HepG2 (cell line): ENCODE measurements around the gene STAG3. TPM values are rescaled to one million over a fixed set of nuclear protein-coding genes. Genes with fewer than 3 reads are reported as not detected.
A peak's percentile ranks its signal among the peaks of the same experiment; 100 is the strongest.

ENCODE experiments used
- ATAC-seq: fragments of 200-7000 bp; cut with Tn5 transposase; 3 replicates; pipeline ENCODE4 v1.9.1; 2020; ENCODE audit warnings: mild to moderate bottlenecking, moderate library complexity
- BruUV-seq: library from RNA; stranded (reverse); fragments of 400-500 nt; replicated peaks from 2 replicates; lab custom pipeline; 2021; lab: Mats Ljungman, UMichigan
- CTCF ChIA-PET: fragments of 300-600 bp; formaldehyde crosslinking; extraction: SDS; loops from one replicate; lab custom pipeline; 2021; ENCODE audit warnings: low total read pairs, inconsistent platforms, low intra/inter-chr PET ratio; lab: Yijun Ruan, JAX
- POLR2A ChIA-PET: fragments of 350-600 bp; sonication (Branson Sonifier 250); formaldehyde crosslinking; loops from one replicate; lab custom pipeline; 2020; ENCODE audit warnings: antibody characterized with exemption, inconsistent platforms; lab: Yijun Ruan, JAX
- DNase-seq: peaks from one replicate; pipeline ENCODE4 v3.0.0-alpha.2; 2015; ENCODE audit warnings: low spot score
- FAIRE-seq: peaks from 3 replicates; lab custom pipeline; 2011; peaks lifted over from hg19 to GRCh38; lab: Jason Lieb, UNC
- H2AFZ ChIP-seq: one replicate; pipeline ENCODE4 v1.6.1; 2011; ENCODE audit warnings: low read length, inconsistent platforms
- H3K27ac ChIP-seq: fragments of 300-600 bp; 3 replicates; pipeline ENCODE4 v1.8.0; 2011; ENCODE audit warnings: mixed run types, mild to moderate bottlenecking, mixed read lengths, low read length, inconsistent platforms; ENCODE audit not compliant: insufficient read depth; ENCODE audit errors: extremely low read length
- H3K27me3 ChIP-seq, 2 experiments: fragments of 200-600 bp in 1 of 2; 2 replicates in 1 of 2; 3 replicates in 1 of 2; pipeline versions ENCODE4 v1.6.0 to v1.8.0; 2011; ENCODE audit warnings: low read length in 2 of 2, mild to moderate bottlenecking in 2 of 2, moderate library complexity in 2 of 2, inconsistent platforms in 1 of 2; ENCODE audit not compliant: insufficient read depth in 2 of 2, control insufficient read depth in 1 of 2
- H3K36me3 ChIP-seq, 2 experiments: fragments of 200-600 bp in 1 of 2; replicated peaks in 1 of 2; 2 replicates in 1 of 2; 3 replicates in 1 of 2; pipeline versions ENCODE4 v1.5.1 to v1.8.0; 2011; ENCODE audit warnings: low read length in 2 of 2, inconsistent platforms in 1 of 2; ENCODE audit not compliant: insufficient read depth in 2 of 2, control insufficient read depth in 1 of 2
- H3K4me1 ChIP-seq: 2 replicates; pipeline ENCODE4 v1.5.1; 2012; ENCODE audit warnings: low read length, inconsistent platforms; ENCODE audit not compliant: insufficient read depth
- H3K4me2 ChIP-seq: 2 replicates; pipeline ENCODE4 v1.6.0; 2011; ENCODE audit warnings: low read depth, low read length, inconsistent platforms
- H3K4me3 ChIP-seq, 3 experiments: fragments of 200-600 bp in 1 of 3; sonication (generic), shearing (Covaris generic) in 1 of 3; replicated peaks in 1 of 3; 2 replicates each; pipeline ENCODE4 v1.5.1; 2011 to 2016; ENCODE audit warnings: low read length in 3 of 3, inconsistent platforms in 2 of 3, low read depth in 2 of 3, mild to moderate bottlenecking in 2 of 3, control low read depth in 1 of 3, mixed read lengths in 1 of 3; ENCODE audit not compliant: insufficient read depth in 1 of 3
- H3K79me2 ChIP-seq: one replicate; pipeline ENCODE4 v1.6.1; 2011; ENCODE audit warnings: low read length, inconsistent platforms; ENCODE audit not compliant: insufficient read depth
- H3K9ac ChIP-seq: 2 replicates; pipeline ENCODE4 v1.6.0; 2011; ENCODE audit warnings: mild to moderate bottlenecking, low read depth, low read length, inconsistent platforms; ENCODE audit not compliant: insufficient read depth
- H3K9me3 ChIP-seq: 2 replicates; pipeline ENCODE4 v1.5.1; 2012; ENCODE audit warnings: mild to moderate bottlenecking, low read length
- H4K20me1 ChIP-seq: 2 replicates; pipeline ENCODE4 v1.6.0; 2011; ENCODE audit warnings: inconsistent platforms, mild to moderate bottlenecking, low read length, moderate library complexity; ENCODE audit not compliant: insufficient read depth
- ELF3 ChIP-seq: IDR thresholded peaks from 2 replicates; pipeline ENCODE4 v1.6.1; 2016; ENCODE audit warnings: missing genetic modification reagents, missing compliant biosample characterization
- ELF4 ChIP-seq: sonication (generic); formaldehyde crosslinking; IDR thresholded peaks from 2 replicates; pipeline ENCODE4 v1.5.0; 2020; ENCODE audit warnings: missing genetic modification reagents, mild to moderate bottlenecking, moderate library complexity, borderline replicate concordance
- ERF ChIP-seq: IDR thresholded peaks from 2 replicates; pipeline ENCODE4 v1.6.1; 2018; ENCODE audit warnings: missing biosample characterization, missing genetic modification reagents
- KAT7 ChIP-seq: IDR thresholded peaks from 2 replicates; pipeline ENCODE4 v1.6.1; 2018; ENCODE audit warnings: borderline replicate concordance, missing compliant biosample characterization
- NR1H2 ChIP-seq: sonication (generic); formaldehyde crosslinking; IDR thresholded peaks from 2 replicates; pipeline ENCODE4 v1.8.1; 2022; ENCODE audit warnings: low read depth, missing genetic modification reagents, borderline replicate concordance
- POLR2AphosphoS5 ChIP-seq: IDR thresholded peaks from 2 replicates; pipeline ENCODE4 v1.6.1; 2012; ENCODE audit warnings: low read depth, low read length
- RAD21 ChIP-seq: fragments of 450-650 bp; formaldehyde crosslinking; IDR thresholded peaks from 2 replicates; pipeline ENCODE4 v1.5.0; 2020; ENCODE audit warnings: mild to moderate bottlenecking
- SKI ChIP-seq: fragments of 450-650 bp; IDR thresholded peaks from one replicate; pipeline ENCODE4 v1.6.1; 2018; ENCODE audit warnings: mild to moderate bottlenecking; ENCODE audit not compliant: partially characterized antibody
- ZBTB8A ChIP-seq: sonication (generic); formaldehyde crosslinking; IDR thresholded peaks from 2 replicates; pipeline ENCODE4 v1.4.0; 2020; ENCODE audit warnings: mild to moderate bottlenecking, low read depth, missing genetic modification reagents, borderline replicate concordance
- ZC3H13 ChIP-seq: sonication (generic); formaldehyde crosslinking; IDR thresholded peaks from 2 replicates; pipeline ENCODE4 v1.8.1; 2023; ENCODE audit warnings: mild to moderate bottlenecking, missing genetic modification reagents, moderate library complexity
- ZNF44 ChIP-seq: sonication (generic); formaldehyde crosslinking; IDR thresholded peaks from 2 replicates; pipeline ENCODE4 v1.5.1; 2020; ENCODE audit warnings: mild to moderate bottlenecking, missing genetic modification reagents
- ZNF629 ChIP-seq: sonication (generic); formaldehyde crosslinking; conservative IDR thresholded peaks from 2 replicates; pipeline ENCODE4 v1.5.0; 2020; ENCODE audit warnings: missing genetic modification reagents
- ZNF678 ChIP-seq: sonication (generic); formaldehyde crosslinking; IDR thresholded peaks from 2 replicates; pipeline ENCODE4 v1.4.0; 2020; ENCODE audit warnings: mild to moderate bottlenecking, missing genetic modification reagents
- whole genome bisulfite sequencing: methylation state at CpG from one replicate; pipeline ENCODE4 v1.1.6; 2017; ENCODE audit warnings: low lambda C conversion rate; 5-methylcytosine and 5-hydroxymethylcytosine counted together
- in situ Hi-C: cut with HindIII; loops from 2 replicates; pipeline ENCODE4 v1.10.0; 2017; ENCODE audit warnings: low pct_unique_long_range_greater_than_20kb; ENCODE audit not compliant: extremely low pct_ligation_motif_present
- intact Hi-C: fragments of 100-400 bp; cut with micrococcal nuclease; formaldehyde crosslinking; loops from one replicate; pipeline ENCODE4 v1.10.0; 2022; ENCODE audit not compliant: unreplicated experiment
- polyA plus RNA-seq, 8 experiments: library from polyadenylated mRNA; depleted of rRNA in 3 of 8; stranded (reverse) in 7 of 8; unstranded in 1 of 8; fragments of >200 nt; fragmentation: Illumina TruSeq in 4 of 8; extraction: Trizol in 4 of 8; gene quantifications; 2 replicates each; pipeline versions ENCODE4 v1.2.1 to v1.2.3, GENCODE V29; 2011 to 2016; ENCODE audit warnings: low read depth in 4 of 8, missing spikeins in 1 of 8, mixed read lengths in 1 of 8; ENCODE audit not compliant: insufficient read depth in 1 of 8
- total RNA-seq, 5 experiments: library from RNA; depleted of rRNA; stranded (reverse); fragments of >200 nt; fragmentation: Illumina TruSeq; extraction: Trizol; gene quantifications; 2 replicates each; pipeline ENCODE4 v1.2.3, GENCODE V29; 2016; ENCODE audit warnings: low read depth in 1 of 5
- TF ChIP-seq, protein P1 (sequence below): sonication (generic); formaldehyde crosslinking; IDR thresholded peaks from 2 replicates; pipeline ENCODE4 v1.5.0; 2020; ENCODE audit warnings: missing genetic modification reagents
- TF ChIP-seq, protein P2 (sequence below): sonication (generic); formaldehyde crosslinking; IDR thresholded peaks from 2 replicates; pipeline ENCODE4 v1.9.0; 2021; ENCODE audit warnings: missing genetic modification reagents, borderline replicate concordance
- TF ChIP-seq, protein P3 (sequence below): sonication (generic); formaldehyde crosslinking; IDR thresholded peaks from 2 replicates; pipeline ENCODE4 v1.4.0; 2020; ENCODE audit warnings: mild to moderate bottlenecking, missing genetic modification reagents
- TF ChIP-seq, protein P4 (sequence below): sonication (generic); formaldehyde crosslinking; IDR thresholded peaks from 2 replicates; pipeline ENCODE4 v1.5.1; 2020; ENCODE audit warnings: mild to moderate bottlenecking, moderate library complexity, missing genetic modification reagents

Gene STAG3
- total and polyA plus RNA-seq, 2 of the 13 experiments (the other 11 are each of a cell fraction or from before 2014, with no cell fraction given), result 0.09 to 0.33 TPM

DNA sequence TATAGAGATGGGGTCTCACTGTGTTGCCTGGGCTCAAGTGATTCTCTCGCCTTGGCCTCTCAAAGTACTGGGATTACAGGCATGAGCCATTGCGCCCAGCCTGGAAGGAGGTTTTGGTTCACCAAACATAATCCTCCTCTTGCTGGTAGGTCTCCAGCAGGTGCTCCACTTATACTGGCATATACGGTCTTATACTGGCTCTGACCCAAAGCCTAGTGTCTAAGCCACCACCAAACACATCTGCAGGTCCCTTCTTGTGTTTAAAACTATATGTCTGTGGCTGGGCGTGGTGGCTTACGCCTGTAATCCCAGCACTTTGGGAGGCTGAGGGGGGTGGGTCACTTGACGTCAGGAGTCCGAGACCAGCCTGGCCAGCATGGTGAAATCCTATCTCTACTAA, 45.6 kb upstream of the STAG3 start (continued):
- TF ChIP-seq, protein P1, sequence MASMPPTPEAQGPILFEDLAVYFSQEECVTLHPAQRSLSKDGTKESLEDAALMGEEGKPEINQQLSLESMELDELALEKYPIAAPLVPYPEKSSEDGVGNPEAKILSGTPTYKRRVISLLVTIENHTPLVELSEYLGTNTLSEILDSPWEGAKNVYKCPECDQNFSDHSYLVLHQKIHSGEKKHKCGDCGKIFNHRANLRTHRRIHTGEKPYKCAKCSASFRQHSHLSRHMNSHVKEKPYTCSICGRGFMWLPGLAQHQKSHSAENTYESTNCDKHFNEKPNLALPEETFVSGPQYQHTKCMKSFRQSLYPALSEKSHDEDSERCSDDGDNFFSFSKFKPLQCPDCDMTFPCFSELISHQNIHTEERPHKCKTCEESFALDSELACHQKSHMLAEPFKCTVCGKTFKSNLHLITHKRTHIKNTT (CRISPR knock-in tag), result no peak
- no peak for TF ChIP-seq ZNF629 (CRISPR knock-in tag)
- TF ChIP-seq ZNF44 (CRISPR knock-in tag), result no peak
- TF ChIP-seq SKI, result no peak
- TF ChIP-seq ERF, result no peak

DNA sequence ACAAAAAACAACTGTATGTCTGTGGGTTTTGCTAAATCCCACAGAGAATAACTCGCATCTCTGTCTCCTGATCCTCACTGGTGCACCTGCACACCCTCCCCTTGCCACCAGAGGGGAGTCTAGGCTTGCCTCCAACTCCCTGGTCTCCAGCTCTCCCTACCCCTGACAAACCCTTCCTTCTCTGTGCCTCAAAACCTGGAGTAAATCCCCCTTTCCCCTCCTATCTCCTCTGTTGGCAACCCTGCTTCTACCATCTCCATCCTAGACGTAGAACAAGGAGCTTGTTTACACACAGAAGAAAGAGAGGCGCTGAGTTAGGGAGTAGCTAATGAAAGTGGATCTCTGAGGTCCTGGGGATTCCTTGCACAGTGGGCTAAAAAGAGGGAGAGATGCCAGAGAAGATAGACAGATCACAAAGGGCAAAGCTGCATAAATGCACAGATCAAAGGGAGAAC, 45.0 kb upstream of the STAG3 start:
- H3K27me3 ChIP-seq, result no peaks in the 10 kb centered on the region
- peak overlapping the region; percentile 57 for H3K4me2 ChIP-seq
- WGBS, result 6% methylated on average over 3 of the region's 3 CpGs
- ChIA-PET CTCF (interaction anchor here (0.9 to 1.9 kb wide), 4 partner anchors 10 to 213 kb away, joined by 3 to 17 read pairs (median 4); no protein-coding TSS in a partner anchor), POLR2A (interaction anchor here (1.0 to 1.7 kb wide), 3 partner anchors 16 to 84 kb away, joined by 3 to 6 read pairs (median 4); partner anchors contain the start of genes AP4M1 and LAMTOR4)
- no peak overlapping the region for H3K27ac ChIP-seq
- in situ Hi-C loops (loop anchor here (5.0 kb wide), 1 partner anchor 80 kb away; no protein-coding TSS in a partner anchor), intact Hi-C loops (loop anchor here (2.0 kb wide), 1 partner anchor 84 kb away; no protein-coding TSS in a partner anchor)
- peak; percentile 57 for DNase-seq
- peaks cover 31% of the 10 kb centered on the region for H3K4me1 ChIP-seq
- peak overlapping the region; percentile 27; the same call in 1 of the 2 replicates for H3K9ac ChIP-seq
- H3K9me3 ChIP-seq, result no peaks in the 10 kb centered on the region
- no peaks in the 10 kb centered on the region for H3K36me3 ChIP-seq
- ATAC-seq, result peak; percentile 83
- no peaks in the 10 kb centered on the region for H3K79me2 ChIP-seq
- H2AFZ ChIP-seq, result peak overlapping the region; percentile 56
- H3K4me3 ChIP-seq, result no peak overlapping the region
- BruUV-seq, result no TSS peak
- H4K20me1 ChIP-seq, result no peaks in the 10 kb centered on the region
- peak; percentile 95 for FAIRE-seq
- TF ChIP-seq NR1H2 (CRISPR knock-in tag) (no peak), ELF3 (CRISPR knock-in tag) (0 out of 2 replicates have a peak, but pooled peaks have one; percentile 14), ZC3H13 (no peak), ELF4 (CRISPR knock-in tag) (no peak), ZNF629 (CRISPR knock-in tag) (0 out of 2 replicates have a peak, but pooled peaks have one; percentile 11), ZNF678 (no peak), POLR2AphosphoS5 (no peak), RAD21 (CRISPR knock-in tag) (peak; percentile 82), KAT7 (no peak), ZNF44 (CRISPR knock-in tag) (0 out of 2 replicates have a peak, but pooled peaks have one; percentile 50), ZBTB8A (CRISPR knock-in tag) (no peak)
- TF ChIP-seq, protein P2, sequence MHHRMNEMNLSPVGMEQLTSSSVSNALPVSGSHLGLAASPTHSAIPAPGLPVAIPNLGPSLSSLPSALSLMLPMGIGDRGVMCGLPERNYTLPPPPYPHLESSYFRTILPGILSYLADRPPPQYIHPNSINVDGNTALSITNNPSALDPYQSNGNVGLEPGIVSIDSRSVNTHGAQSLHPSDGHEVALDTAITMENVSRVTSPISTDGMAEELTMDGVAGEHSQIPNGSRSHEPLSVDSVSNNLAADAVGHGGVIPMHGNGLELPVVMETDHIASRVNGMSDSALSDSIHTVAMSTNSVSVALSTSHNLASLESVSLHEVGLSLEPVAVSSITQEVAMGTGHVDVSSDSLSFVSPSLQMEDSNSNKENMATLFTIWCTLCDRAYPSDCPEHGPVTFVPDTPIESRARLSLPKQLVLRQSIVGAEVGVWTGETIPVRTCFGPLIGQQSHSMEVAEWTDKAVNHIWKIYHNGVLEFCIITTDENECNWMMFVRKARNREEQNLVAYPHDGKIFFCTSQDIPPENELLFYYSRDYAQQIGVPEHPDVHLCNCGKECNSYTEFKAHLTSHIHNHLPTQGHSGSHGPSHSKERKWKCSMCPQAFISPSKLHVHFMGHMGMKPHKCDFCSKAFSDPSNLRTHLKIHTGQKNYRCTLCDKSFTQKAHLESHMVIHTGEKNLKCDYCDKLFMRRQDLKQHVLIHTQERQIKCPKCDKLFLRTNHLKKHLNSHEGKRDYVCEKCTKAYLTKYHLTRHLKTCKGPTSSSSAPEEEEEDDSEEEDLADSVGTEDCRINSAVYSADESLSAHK (CRISPR knock-in tag), result no peak
- TF ChIP-seq, protein P3, sequence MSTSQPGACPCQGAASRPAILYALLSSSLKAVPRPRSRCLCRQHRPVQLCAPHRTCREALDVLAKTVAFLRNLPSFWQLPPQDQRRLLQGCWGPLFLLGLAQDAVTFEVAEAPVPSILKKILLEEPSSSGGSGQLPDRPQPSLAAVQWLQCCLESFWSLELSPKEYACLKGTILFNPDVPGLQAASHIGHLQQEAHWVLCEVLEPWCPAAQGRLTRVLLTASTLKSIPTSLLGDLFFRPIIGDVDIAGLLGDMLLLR (CRISPR knock-in tag), result no peak
- TF ChIP-seq, protein P4, sequence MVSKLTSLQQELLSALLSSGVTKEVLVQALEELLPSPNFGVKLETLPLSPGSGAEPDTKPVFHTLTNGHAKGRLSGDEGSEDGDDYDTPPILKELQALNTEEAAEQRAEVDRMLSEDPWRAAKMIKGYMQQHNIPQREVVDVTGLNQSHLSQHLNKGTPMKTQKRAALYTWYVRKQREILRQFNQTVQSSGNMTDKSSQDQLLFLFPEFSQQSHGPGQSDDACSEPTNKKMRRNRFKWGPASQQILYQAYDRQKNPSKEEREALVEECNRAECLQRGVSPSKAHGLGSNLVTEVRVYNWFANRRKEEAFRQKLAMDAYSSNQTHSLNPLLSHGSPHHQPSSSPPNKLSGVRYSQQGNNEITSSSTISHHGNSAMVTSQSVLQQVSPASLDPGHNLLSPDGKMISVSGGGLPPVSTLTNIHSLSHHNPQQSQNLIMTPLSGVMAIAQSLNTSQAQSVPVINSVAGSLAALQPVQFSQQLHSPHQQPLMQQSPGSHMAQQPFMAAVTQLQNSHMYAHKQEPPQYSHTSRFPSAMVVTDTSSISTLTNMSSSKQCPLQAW (CRISPR knock-in tag), result no peak
